Right lobe of liver (tissue), 4 donors: Measurements from ENCODE around the gene MDP1.

Experiments used
- CTCF ChIP-seq, 4 donors: fragments of 200-600 bp in 3 of 4; fragments of 450-650 bp in 1 of 4; IDR thresholded peaks; one replicate each; pipeline versions ENCODE4 v1.5.1 to v1.8.0; 2016 to 2022; ENCODE audit warnings: antibody characterized with exemption in 4 of 4, mild to moderate bottlenecking in 2 of 4
- POLR2A ChIP-seq: fragments of 450-650 bp; IDR thresholded peaks from one replicate; pipeline ENCODE4 v1.6.1; 2017; ENCODE audit warnings: antibody characterized with exemption, mild to moderate bottlenecking
- donor health status: DM: no; HTN: no; CAD: no.
- donor health status: DM: no; HTN: no; CAD: no.
- donor health status: DM: no; HTN: yes; CAD: no.

- TF ChIP-seq CTCF (IDR thresholded peaks at IDR 0.05), result no peak
- no peak for TF ChIP-seq POLR2A
These were observed 48.3 kb downstream of the MDP1 start for GRCh38 chr14:24167469-24168114.
